RWPE1 (cell line): ENCODE measurements around the gene ATP11A.
"Not testable (repeated sequence)": the region's sequence is repeated elsewhere in the genome, so short reads cannot be mapped to it uniquely, and the experiment has no call there.

ENCODE experiments used
- CTCF ChIA-PET: fragments of 350-600 bp; sonication (Branson Sonifier 250); formaldehyde crosslinking; extraction: SDS; loops from one replicate; lab custom pipeline; 2021; lab: Yijun Ruan, JAX
- POLR2A ChIA-PET: fragments of 400-600 bp; formaldehyde crosslinking; extraction: SDS; loops from one replicate; lab custom pipeline; 2020; ENCODE audit warnings: antibody characterized with exemption; ENCODE audit not compliant: low non-redundant PET; lab: Yijun Ruan, JAX
- DNase-seq: peaks from one replicate; pipeline ENCODE4 v3.0.0; 2012; ENCODE audit warnings: low spot score
- H3K27ac ChIP-seq: fragments of 450-650 bp; 2 replicates; pipeline ENCODE4 v1.5.1; 2017
- TF ChIP-seq, protein P1 (sequence below): fragments of 450-650 bp; conservative IDR thresholded peaks from 2 replicates; pipeline ENCODE4 v1.5.1; 2017; ENCODE audit warnings: low read depth, mild to moderate bottlenecking

The ATP11A gene

DNA sequence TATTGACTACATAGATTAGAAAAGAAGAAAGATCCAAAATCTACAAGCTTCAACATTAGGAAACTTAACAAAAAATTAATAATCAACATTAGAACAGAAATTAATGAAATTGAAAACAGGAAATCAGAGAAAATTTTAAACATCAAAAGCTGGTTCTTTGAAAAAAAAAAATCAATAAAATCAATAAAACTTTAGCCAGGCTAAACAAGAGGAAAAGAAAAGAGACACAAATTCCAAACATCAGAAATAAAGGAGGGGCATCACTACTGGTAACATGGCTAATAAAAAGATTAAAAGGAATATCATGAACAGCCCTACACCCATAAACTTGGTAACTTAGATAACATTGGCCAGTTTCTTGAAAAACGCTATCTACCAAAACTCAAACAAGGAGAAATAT, 110.2 kb downstream of the ATP11A start:
- CTCF ChIA-PET: no interaction called here
- TF ChIP-seq, protein P1, sequence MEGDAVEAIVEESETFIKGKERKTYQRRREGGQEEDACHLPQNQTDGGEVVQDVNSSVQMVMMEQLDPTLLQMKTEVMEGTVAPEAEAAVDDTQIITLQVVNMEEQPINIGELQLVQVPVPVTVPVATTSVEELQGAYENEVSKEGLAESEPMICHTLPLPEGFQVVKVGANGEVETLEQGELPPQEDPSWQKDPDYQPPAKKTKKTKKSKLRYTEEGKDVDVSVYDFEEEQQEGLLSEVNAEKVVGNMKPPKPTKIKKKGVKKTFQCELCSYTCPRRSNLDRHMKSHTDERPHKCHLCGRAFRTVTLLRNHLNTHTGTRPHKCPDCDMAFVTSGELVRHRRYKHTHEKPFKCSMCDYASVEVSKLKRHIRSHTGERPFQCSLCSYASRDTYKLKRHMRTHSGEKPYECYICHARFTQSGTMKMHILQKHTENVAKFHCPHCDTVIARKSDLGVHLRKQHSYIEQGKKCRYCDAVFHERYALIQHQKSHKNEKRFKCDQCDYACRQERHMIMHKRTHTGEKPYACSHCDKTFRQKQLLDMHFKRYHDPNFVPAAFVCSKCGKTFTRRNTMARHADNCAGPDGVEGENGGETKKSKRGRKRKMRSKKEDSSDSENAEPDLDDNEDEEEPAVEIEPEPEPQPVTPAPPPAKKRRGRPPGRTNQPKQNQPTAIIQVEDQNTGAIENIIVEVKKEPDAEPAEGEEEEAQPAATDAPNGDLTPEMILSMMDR: no peak
- POLR2A ChIA-PET: no interaction called here
- no peak for DNase-seq
- no peak overlapping the region for H3K27ac ChIP-seq

DNA sequence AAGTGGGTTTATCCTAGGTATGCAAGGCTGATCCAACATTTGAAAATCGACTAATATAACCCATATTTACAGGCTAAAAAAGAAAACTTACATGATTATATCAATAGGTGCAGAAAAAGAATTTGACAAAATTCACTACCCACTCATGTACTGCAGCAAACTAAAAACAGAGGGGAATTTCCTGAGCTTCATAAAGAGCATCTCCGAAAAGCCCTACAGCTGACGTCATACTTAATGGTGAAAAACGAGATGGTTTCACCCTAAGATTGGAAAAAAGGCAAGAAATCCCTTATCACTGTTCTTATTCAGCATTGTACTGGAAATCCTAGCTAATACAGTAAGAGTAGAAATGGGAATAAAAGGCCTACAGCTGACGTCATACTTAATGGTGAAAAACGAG, 111.0 kb downstream of the ATP11A start:
- DNase-seq, CTCF ChIA-PET, H3K27ac ChIP-seq, POLR2A ChIA-PET: not testable (repeated sequence)

DNA sequence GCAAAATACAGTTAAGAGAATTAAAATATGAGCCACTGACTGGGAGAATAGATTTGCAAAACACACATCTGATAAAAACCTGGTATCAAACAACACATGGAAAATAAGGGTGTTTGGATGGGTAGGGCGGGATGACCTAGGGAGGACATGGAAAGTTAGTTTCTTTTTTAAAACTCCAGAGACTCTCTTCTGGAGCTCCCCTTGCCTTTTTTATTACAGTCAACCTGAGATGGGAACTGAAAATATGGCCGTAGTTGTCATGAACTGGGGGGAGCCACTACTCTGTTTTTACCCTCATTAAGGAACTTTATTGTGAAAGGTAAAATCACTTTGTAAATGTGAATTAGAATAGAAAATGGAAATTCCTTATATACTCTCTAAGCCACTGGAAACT, 113.0 kb downstream of the ATP11A start:
- DNase-seq: no peak
- no peak overlapping the region for H3K27ac ChIP-seq
- ChIA-PET POLR2A (no interaction called here), CTCF (no interaction called here)
- TF ChIP-seq, protein P1: no peak

DNA sequence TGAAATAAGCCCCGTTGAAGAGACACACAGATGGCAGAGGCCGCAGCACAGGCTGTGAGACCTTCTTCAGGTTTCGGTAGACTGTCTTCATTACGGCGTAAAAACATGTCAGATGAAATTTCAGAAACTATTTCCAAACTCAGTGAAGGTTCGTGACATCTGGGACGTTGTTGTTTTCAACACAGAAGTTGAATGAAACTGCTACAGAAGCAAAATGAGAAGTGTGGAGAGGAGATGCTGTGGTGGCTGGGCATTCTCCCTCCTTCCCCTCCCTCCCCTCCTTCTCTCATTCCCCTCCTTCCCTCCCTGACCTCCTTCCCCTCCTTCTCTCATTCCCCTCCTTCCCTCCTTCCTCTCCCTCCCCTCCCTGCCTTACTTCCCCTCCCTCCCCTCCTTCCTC, 113.6 kb downstream of the ATP11A start:
- ChIA-PET POLR2A (no interaction called here), CTCF (no interaction called here)
- H3K27ac ChIP-seq: no peak overlapping the region
- TF ChIP-seq, protein P1: no peak
- no peak for DNase-seq

DNA sequence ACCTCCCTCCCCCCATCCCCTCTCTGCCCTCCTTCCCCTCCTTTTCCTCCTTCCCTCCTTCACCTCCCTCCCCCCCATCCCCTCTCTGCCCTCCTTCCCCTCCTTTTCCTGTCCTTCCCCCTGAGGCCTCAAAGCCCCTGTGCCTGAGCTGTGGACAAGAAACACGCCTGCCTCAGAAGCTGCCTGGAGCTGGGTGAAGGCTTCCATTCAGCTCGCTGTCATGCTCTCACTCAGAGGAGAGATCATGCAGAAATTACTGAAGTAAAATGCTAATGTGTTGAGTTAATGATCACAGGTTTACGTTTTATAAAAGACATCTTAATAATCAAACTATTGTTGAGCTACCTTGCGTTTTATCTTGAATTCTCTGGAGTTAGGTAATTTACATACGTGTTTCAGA, 114.5 kb downstream of the ATP11A start:
- H3K27ac ChIP-seq: no peak overlapping the region
- ChIA-PET CTCF (interaction anchor here (0.6 kb wide), 1 partner anchor 12 kb away, joined by 4 read pairs; no protein-coding TSS in a partner anchor), POLR2A (no interaction called here)
- TF ChIP-seq, protein P1: no peak
- no peak for DNase-seq

DNA sequence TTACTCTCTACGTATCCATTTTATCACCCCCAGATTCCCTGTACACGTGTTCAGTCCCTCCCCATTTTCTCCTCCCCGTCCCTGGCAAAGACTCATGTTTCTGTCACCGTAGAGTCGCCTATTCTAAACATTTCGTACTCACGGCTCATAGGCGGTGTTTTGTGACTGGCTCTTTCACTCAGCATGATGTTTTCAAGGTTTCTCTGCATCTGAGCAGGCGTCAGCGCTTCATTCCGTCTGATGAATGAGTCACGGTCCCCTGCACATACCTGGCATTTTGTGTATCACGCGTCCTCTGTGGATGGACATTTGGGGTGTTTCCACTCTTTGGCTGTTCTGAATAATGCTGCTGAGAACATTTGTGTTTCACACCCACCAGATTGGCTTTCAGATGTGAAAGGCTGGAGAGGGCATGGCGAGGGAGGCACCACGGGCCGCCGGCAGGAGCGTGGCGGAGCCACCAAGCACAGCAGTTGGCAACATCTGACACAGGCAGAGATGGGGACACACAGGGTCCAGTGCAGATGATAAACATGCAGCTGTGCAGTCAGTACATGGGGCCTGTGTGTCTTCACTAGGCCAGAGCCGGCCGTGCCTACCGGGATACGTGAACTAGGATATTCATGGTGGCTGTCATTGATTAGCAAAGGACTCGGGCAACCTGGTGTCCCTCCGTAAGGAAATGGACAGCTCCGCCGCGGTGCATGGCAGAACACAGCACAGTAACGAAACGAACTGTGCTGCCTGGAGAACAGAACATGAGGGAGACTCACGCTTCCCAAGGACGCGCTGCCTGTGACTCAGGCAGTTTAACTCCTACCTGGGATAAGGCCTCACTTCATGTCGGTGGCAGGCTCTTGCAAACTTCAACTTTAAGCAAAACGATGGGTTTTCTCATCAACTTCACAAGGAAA, 117.2 kb downstream of the ATP11A start:
- no peak overlapping the region for H3K27ac ChIP-seq
- ChIA-PET CTCF (no interaction called here), POLR2A (no interaction called here)
- TF ChIP-seq, protein P1: no peak
- DNase-seq: no peak
